Measurements from ENCODE around the gene GPATCH1. TPM values are rescaled to one million over a fixed set of nuclear protein-coding genes. Genes with fewer than 3 reads are reported as not detected.
A peak's percentile ranks its signal among the peaks of the same experiment; 100 is the strongest.
"Not testable (repeated sequence)": the region's sequence is repeated elsewhere in the genome, so short reads cannot be mapped to it uniquely, and the experiment has no call there.

The GPATCH1 gene
- 1 to 10 TPM; 4.5 to 7.6 (median 5.5) TPM for total RNA-seq

- ATAC-seq (ENCODE audit: low FRiP score) (peak; percentile 81), DNase-seq (ENCODE audit: low spot score) (peak; percentile 70)
- TF ChIP-seq, protein P1, sequence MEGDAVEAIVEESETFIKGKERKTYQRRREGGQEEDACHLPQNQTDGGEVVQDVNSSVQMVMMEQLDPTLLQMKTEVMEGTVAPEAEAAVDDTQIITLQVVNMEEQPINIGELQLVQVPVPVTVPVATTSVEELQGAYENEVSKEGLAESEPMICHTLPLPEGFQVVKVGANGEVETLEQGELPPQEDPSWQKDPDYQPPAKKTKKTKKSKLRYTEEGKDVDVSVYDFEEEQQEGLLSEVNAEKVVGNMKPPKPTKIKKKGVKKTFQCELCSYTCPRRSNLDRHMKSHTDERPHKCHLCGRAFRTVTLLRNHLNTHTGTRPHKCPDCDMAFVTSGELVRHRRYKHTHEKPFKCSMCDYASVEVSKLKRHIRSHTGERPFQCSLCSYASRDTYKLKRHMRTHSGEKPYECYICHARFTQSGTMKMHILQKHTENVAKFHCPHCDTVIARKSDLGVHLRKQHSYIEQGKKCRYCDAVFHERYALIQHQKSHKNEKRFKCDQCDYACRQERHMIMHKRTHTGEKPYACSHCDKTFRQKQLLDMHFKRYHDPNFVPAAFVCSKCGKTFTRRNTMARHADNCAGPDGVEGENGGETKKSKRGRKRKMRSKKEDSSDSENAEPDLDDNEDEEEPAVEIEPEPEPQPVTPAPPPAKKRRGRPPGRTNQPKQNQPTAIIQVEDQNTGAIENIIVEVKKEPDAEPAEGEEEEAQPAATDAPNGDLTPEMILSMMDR (IDR thresholded peaks at IDR 0.05) = no peak
Measured at GRCh38 chr19:33080761-33081681, at the start of gene GPATCH1. GPATCH1 (plus strand) TSS chr19:33081181; CDS start chr19:33081194, 13 bp downstream.

DNA sequence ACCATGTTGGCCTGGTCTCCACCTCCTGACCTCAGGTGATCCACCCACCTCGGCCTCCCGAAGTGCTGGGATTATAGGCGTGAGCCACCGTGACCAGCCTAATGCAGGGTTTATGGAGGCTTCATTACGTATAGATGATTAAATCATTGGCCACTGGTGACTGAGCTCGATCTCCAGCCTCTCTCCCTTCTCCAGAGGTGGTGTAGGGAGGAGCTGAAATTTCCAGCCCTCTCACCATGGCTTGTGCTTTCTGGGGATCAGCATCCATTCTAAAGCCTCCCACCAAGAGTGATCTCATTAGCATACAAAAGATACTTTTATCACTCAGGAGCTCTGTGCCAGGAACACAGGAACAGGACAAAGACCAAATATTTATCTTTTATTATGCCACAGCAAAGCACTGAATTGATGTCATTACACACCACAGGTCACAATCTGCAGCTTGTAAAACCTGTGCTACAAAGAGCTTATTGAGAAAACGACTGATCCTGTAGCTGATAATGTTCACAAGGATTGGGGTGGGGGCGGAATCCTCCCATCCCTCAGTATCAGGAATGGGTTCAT, 48.7 kb upstream of the GPATCH1 start:
- ATAC-seq (ENCODE audit: low FRiP score) = no peak
- DNase-seq (ENCODE audit: low spot score) = no peak
- TF ChIP-seq, protein P1 (IDR thresholded peaks at IDR 0.05) = no peak

GRCh38 chr19:33035461-33035860, 45.5 kb upstream of the GPATCH1 start:
- TF ChIP-seq, protein P1 (IDR thresholded peaks at IDR 0.05) = no peak
- DNase-seq (ENCODE audit: low spot score) (no peak), ATAC-seq (ENCODE audit: low FRiP score) (no peak)

- not testable (repeated sequence) for DNase-seq (ENCODE audit: low spot score); ATAC-seq (ENCODE audit: low FRiP score)
Measured at GRCh38 chr19:33036370-33037167, 44.4 kb upstream of the GPATCH1 start.

DNA sequence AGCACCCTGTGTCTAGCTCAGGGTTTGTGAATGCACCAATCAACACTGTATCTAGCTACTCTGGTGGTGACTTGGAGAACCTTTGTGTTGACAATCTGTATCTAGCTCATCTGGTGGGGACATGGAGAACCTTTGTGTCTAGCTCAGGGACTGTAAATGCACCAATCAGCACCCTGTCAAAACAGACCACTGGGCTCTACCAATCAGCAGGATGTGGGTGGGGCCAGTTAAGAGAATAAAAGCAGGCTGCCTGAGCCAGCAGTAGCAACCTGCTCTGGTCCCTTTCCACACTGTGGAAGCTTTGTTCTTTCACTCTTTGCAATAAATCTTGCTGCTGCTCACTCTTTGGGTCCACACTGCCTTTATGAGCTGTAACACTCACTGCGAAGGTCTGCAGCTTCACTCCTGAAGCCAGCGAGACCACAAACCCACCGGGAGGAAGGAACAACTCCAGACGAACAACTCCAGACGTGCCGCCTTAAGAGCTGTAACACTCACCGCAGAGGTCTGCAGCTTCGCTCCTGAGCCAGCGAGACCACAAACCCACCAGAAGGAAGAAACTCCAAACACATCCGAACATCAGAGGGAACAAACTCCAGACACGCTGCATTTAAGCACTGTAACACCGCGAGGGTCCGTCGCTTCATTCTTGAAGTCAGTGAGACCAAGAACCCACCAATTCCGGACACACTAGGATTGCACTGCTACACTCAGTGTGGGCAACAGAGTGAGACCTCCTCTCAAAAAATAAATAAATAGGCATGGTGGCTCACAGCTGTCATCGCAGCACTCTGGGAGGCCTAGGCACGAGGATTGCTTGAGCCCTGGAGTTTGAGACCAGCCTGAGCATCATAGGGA, 43.6 kb upstream of the GPATCH1 start:
- DNase-seq (ENCODE audit: low spot score); ATAC-seq (ENCODE audit: low FRiP score): not testable (repeated sequence)

DNA sequence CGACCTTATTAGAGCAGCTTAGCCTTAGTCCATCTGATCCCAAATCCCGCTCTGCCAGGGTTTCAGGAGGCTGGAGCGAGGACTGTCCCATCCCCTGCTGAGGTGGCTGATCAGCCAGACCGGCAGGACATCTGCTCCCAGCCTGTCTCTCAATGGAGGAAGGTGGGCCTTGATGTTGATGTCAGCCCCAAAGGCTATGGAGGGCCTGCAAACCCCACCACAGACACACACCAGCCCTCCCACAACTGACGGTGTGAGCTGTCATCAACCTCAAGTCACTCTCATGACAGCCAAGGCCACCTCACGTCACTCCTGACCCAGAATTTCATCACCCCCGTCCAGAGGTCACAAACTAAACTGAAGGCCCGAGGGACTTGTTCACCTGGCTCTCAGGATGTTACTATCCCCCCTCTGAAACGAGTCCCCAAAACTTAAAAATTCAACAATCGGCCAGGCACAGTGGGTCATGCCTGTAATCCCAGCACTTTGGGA, 41.8 kb upstream of the GPATCH1 start:
- DNase-seq (ENCODE audit: low spot score) (no peak), ATAC-seq (ENCODE audit: low FRiP score) (no peak)
- TF ChIP-seq, protein P1 (IDR thresholded peaks at IDR 0.05) = no peak

DNA sequence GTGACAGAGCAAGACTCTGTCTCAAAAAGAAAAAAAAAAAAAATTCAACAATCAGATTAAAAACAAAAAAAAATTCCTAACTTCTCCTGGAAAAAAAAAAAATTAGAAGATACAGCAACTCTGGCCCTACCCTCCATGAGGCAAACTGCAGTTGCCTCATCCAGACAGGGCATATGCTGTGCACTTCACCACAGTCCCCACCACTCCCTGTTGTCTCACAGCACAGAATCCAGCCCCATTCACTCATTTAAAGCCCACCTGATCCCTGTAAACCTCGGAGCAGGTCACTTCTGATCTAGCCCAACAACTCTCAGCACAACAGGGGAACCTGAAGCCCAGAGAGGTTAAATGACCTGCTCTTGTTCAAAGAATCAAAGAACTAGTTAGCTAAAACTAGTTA, 41.2 kb upstream of the GPATCH1 start:
- no peak for ATAC-seq (ENCODE audit: low FRiP score)
- TF ChIP-seq, protein P1 (IDR thresholded peaks at IDR 0.05) = no peak
- no peak for DNase-seq (ENCODE audit: low spot score)
